Stimulated activated CD8-positive, alpha-beta memory T cell treated with anti-CD3 and anti-CD28 coated beads, Interleukin-4, amount 100 ng/mL, for 1 hour (primary cell): ENCODE data around the gene FCSK.

Experiments used
- DNase-seq, 2 donors: peaks; one replicate each; pipeline ENCODE4 v3.0.0-alpha.2; 2020; ENCODE audit warnings: low read depth in 2 of 2, low spot score in 1 of 2

The FCSK gene

DNA sequence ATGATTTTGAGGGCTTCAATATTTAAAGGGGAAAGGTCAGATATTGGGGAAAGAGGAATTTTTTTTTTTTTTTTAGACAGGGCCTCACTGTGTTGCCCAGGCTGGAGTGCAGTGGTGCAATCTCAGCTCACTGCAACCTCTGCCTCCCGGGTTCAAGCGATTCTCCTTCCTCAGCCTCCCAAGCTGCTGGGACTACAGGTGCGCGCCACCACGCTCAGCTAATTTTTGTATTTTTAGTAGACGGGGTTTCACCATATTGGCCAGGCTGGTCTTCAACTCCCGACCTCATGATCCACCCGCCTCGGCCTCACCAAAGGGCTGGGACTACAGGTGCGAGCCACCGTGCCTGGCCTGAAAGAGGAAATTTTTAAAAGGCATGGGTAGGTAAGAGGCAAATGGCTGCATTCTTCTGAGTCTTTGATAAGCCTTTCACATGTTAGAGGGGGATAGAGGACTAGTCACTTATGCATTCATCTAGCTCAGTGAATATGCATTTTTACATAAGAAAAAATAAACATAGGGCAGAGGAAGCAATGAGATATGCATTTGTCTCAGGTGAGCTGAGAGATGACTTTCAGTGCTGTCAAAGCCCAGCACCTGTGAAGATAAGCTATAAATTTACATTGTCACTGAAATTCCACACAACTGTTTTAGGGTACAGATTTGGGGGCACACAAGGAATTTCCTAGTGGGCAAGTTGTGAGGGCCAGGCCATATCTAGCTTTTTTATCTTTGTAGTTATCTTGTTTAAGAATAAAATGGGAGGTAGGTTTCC lies 1.1 kb upstream of the FCSK start:
- DNase-seq, result no peak

DNA sequence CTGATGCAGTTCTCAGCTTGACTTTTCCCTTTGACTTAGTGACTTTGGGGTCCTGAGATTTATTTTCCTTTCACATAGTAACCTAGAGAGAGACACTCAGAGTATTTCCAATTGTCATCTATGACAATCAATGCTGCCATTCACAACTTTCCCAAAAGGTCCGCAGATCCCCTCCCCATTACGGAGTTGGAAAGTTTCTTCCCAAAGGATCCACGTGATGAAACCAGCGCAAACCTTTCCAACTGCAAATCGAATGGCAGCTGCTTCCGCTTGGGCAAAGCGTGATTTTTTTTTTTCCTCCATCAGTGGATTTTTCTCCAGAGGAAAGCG lies 538 bp upstream of the FCSK start:
- DNase-seq, result no peak

DNA sequence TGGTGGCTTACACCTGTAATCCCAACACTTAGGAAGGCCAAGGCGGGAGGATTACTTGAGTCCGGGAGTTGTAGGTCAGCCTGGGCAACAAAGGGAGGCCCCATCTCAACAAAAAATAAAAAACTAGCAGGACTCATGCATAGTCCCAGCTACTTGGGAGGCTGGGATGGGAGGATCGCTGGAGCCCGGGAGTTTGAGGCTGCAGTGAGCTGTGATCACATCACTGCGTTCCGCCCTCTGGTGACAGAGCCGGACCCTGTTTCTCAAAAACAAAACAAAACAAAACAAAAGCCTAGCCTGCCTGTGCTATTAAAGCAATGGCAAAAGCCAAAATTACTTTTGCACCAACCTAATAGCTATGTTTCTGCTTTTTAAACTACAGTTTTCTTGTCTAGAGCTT lies 1.5 kb downstream of the FCSK start:
- no peak for DNase-seq

DNA sequence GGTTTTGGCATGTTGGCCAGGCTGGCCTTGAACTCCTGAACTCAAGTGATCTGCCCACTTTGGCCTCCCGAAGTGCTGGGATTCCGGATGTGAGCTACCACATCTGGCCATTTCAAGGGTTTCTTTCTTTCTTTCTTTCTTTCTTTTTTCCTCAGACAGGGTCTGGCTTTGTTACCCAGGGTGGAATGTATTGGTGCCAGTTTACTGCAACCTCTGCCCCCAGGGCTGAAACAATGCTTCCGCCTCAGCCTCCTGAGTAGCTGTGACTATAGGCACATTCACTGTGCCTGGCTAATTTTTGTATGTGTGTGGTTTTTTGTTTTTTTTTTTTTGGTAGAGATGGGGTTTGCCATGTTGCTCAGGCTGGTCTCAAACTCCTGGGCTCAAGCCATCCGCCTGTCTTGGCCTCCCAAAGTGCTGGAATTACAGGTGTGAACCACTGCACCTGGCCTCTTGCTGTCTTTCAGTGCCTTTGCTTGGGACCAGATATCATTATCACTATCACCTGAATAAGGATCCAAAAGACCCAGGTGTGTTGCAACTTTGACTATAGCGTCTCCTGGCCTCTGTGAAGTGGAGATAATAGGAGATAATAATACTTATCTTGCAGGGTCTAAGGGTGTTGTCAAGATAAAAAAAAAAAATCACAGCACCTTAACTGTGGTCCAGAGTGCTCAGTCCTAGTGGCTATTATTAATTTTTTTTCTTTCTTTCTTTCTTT lies 3.2 kb downstream of the FCSK start:
- DNase-seq, result no peak

DNA sequence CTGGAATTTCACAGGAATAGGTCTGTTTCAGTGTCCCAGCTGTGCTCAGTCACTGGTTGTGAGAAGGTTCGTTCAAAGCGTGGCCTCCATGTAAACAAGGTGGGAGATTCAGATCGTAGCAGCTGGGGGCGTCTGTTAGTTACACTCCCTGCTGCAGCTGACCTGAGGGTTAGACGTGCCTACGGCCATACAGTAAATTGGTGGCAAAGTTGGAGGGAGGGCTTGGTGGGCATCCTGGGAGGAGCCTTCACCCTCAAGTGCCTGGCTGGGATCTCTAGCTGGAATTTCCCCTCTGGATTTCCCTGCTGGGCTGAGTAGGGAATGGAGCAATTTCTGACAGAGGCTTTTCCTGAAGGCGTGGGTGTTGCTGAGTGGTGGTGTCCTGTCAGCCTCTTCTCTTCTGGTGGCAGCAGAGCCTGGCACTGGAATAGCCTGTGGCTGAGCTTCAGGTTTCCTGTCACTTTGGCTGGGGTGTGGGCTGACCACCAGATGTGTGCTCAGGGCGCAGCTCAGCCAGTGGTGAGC lies 6.4 kb downstream of the FCSK start:
- DNase-seq, result no peak

DNA sequence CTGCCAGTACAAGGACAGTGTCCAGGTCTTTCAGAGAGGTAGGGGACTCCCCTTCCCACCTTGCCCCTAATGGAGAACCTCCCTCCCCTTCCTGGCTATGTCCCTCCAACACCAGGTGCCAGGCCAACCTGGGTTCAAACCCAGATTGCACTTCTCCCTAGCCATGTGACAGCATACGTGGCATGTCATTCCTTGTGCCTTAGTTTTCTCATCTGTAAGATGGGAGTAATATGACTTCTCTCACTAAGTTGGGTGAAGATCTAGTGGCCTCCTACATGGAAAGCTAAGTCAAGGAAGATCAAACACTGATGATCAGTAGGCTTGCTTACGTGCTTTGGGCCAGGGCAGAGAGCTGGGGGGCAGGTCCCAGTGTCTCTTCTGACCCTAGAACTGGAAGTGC lies 8.8 kb downstream of the FCSK start:
- DNase-seq, result no peak

DNA sequence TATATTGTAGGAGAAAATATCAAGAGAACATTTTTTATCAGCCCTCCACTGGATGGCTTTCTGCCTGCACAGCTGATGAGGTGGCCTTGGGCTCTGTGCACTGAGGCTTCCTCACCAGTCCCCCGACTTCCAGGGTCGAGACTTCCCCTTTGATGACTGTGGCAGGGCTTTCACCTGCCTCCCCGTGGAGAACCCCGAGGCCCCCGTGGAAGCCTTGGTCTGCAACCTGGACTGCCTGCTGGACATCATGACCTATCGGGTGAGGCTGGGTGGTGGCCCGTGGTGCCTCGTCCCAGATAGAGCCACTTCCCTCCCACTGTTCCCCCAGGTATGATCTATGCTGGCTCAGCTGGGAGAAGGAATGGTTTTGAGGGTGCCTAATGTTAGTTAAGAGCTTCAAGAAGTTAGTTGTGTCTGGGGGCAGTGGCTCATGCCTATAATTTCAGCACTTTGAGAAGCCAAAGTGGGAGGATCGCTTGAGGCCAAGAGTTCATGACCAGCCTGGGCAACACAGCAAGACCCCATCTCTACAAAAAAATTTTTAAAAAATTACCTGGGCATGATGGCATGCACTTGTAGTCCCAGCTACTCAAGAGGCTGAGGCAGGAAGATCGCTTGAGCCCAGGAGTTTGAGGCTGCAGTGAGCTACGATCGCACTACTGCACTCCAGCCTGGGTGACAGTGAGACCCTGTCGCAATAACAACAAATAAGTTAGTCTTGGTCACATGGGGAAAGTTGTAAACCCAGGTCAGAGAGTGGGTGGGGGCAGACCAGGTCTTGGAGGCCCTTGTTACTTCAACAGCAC lies 11.8 kb downstream of the FCSK start:
- DNase-seq, result no peak

DNA sequence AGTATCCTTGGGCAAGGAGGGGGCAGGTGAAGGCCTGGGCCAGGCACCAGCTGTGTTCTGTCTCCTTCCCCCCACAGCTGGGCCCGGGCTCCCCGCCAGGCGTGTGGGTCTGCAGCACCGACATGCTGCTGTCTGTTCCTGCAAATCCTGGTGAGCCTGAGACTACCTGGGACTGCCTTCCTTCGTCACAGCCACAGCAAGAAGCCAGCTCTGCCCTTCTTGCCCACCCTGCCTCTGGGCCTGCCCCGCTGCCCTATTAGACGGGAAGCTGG lies 12.3 kb downstream of the FCSK start:
- DNase-seq, result no peak

DNA sequence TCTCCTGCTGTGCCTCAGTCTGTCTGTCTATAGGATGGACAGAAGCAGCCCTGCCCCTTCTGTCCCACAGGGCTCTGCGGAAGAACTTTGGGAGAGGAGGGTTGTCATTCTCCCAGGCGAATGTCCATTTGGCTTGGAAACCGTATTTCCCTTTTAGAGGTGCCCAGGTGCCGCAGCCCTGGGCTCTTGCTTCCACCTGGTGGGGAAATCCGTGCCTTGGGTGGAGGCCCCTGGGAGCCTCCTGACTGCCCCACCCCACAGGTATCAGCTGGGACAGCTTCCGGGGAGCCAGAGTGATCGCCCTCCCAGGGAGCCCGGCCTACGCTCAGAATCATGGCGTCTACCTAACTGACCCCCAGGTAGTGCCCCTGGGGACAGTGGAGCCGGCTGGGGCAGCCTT lies 12.7 kb downstream of the FCSK start:
- DNase-seq, result no peak

DNA sequence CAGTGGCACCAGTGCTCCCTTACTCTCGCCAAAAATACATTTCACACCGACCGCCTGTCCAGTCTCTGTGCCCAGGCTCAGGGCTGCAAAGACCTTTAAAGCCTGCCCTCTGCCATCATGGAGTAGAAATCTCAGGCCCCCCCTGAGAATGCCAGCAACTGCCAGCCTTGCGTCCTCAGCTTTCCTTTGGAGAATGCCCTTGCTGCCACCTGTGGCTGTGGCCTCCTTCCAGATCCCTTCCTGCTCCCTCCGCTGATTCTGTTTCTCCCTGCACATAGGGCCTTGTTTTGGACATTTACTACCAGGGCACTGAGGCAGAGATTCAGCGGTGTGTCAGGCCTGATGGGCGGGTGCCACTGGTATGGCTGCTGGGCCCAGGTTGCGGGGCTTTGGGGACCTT lies 13.2 kb downstream of the FCSK start:
- no peak for DNase-seq

DNA sequence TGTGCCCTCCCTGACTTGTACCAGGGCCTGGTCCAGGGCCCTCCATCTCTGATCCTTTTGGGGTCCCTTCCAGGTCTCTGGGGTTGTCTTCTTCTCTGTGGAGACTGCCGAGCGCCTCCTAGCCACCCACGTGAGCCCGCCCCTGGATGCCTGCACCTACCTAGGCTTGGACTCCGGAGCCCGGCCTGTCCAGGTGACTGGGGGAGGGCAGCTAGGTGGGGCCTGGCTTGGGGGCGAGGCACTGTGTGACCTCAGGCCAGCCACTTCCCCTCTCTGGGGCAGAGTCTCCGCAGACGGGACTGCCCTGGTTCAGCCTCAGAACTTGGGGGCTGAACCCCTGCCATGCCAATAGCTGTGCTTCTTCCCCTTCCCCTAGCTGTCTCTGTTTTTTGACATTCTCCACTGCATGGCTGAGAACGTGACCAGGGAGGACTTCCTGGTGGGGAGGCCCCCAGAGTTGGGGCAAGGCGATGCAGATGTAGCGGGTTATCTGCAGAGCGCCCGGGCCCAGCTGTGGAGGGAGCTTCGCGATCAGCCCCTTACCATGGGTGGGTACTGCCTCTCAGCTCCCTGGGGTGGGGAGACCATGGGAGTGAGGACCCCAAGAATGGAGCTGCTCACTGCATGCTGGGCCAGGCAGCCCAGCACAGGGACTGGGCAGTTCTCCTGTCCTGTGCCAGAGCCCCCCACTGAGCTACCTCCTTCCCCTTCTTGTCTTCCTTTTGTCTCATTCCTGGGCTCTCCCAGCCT lies 14.6 kb downstream of the FCSK start:
- no peak for DNase-seq

DNA sequence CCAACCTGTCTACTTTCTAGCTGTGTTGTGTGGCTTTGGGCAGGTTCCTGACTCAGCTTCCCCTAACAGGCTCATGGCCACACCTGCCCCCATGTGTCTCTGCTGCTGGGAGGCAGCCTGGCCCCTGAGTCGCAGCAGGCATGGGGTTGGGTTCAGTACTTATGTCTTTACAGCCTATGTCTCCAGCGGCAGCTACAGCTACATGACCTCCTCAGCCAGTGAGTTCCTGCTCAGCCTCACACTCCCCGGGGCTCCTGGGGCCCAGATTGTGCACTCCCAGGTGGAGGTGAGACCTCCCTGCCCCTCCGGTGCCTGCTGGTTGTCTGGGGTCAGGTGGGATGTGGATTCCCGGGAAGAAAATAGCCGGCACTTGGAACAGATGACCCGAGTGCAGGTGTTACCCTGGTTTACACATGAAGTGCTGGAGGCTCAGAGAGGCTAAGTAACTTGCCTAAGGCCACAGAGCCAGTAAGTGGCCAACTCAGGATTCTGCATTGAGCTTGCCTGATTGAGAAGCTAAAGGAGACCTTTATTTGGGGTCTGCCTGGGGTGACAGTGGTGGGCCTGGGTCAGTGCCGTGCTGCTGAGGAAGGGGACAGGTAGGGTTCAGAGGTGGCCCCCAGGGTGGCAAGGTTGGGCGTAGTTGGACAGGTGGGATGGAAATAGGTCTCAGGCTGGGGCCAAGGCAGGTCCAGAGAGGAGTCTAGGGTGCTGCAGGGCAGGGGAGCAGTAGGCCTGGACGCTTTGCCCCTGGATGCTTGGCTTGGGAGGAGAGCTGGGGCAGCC lies 15.9 kb downstream of the FCSK start:
- no peak for DNase-seq

DNA sequence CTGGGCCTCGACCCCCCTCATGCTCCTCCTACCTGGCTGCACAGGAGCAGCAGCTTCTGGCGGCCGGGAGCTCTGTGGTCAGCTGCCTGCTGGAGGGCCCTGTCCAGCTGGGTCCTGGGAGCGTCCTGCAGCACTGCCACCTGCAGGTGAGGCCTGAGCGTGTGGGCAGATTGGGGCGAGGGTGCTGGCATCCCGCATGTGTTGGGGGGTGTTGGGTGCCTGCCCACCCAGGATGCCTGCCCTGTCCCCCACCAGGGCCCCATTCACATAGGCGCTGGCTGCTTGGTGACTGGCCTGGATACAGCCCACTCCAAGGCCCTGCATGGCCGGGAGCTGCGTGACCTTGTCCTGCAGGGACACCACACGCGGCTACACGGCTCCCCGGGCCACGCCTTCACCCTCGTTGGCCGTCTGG lies 16.5 kb downstream of the FCSK start:
- DNase-seq, result no peak

DNA sequence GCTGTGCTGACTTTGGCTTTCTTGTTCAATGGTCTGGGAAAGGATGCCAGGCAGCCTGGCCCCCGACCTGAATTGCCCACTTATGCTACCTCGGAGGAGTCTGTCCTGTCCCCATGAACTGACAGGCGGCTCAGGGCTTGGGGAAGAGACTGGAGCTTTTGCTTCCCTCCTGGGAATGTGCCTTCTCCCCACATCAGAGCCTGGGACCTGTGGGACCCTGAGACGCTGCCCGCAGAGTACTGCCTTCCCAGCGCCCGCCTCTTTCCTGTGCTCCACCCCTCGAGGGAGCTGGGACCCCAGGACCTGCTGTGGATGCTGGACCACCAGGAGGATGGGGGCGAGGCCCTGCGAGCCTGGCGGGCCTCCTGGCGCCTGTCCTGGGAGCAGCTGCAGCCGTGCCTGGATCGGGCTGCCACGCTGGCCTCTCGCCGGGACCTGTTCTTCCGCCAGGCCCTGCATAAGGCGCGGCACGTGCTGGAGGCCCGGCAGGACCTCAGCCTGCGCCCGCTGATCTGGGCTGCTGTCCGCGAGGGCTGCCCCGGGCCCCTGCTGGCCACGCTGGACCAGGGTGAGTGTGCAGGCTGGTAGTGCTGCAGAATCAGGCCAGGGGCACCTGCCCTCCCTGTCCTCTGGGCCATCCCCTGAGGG lies 18.5 kb downstream of the FCSK start:
- no peak for DNase-seq

DNA sequence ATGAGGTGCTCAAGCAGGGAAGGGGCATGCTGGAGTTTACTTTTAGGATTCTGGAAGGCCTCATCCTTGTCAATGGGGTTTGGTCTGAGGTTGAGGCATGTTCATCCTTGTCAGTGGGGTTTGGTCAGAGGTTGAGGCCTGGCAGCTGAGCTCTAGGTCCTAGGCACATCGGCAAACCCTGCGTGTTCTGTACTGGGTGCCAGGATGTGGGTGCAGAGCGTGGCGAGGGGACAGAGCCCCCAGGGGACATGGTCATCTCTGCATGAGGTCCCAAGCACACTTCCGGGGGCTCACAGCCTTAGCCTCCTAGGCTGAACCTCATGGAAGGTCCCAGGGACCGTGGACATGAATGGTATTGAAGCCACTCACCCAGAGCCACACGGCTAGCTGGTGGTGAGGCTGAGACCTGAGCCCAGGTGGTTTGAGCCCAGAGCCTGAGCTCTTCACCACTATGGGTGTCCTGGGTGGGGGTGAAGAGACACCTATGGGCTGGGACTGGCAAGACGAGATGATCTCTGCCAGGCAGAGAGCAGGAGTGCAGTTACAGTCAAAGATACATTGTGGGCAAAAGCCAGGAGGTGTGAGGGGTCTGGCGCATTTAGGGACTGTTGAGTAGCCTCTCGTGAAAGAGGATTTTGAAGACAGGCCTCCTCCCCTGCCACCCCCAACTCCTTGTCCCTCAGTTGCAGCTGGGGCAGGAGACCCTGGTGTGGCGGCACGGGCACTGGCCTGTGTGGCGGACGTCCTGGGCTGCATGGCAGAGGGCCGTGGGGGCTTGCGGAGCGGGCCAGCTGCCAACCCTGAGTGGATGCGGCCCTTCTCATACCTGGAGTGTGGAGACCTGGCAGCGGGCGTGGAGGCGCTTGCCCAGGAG lies 19.3 kb downstream of the FCSK start:
- no peak for DNase-seq

DNA sequence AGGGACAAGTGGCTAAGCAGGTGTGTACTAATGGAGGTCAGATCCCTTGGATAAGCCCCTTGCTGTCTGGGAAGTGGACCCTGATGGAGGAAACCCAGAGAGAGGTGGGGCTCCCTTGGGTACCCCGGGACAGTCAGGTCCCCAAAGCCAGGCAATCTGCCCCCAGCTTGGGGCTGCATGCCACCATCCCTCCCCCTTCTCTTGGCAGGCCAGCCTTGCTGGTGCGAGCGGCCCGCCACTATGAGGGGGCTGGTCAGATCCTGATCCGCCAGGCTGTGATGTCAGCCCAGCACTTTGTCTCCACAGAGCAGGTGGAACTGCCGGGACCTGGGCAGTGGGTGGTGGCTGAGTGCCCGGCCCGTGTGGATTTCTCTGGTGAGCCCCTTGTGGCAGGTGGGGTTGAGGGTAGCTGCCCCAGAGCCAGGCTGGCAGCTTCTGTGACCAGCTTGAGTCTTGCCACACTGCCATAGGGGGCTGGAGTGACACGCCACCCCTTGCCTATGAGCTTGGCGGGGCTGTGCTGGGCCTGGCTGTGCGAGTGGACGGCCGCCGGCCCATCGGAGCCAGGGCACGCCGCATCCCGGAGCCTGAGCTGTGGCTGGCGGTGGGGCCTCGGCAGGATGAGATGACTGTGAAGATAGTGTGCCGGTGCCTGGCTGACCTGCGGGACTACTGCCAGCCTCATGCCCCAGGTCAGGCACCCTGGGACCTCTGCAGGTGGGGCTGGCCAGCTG lies 20.1 kb downstream of the FCSK start:
- DNase-seq, result no peak

DNA sequence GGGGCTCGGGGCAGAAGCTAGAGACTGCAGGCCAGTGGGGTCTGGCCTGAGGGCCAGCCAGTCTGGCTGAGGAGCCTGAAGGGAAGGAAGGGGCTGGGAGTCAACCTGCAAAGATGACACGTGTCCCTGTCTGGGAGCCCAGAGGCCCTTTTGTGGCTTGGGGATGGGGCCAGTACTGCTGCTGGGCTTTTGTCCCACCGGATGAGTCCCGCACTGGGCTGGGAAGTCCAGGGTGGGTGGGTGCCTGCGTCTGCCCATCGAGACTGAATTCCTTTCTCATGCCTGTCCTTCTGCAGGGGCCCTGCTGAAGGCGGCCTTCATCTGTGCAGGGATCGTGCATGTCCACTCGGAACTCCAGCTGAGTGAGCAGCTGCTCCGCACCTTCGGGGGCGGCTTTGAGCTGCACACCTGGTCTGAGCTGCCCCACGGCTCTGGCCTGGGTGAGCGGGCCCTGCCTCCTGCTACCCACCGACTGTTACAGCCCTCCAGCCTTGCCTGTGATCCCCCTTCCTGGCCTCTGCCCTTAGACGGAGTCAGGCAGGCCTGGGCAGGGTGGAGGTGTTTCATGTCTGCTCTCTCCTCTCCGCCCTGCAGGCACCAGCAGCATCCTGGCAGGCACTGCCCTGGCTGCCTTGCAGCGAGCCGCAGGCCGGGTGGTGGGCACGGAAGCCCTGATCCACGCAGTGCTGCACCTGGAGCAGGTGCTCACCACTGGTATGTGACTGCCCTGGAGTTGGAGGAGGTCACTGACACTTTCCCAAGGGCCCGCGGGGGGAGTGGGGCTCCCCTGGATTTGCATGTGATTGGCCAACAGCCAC lies 20.9 kb downstream of the FCSK start:
- DNase-seq, result no peak
